ENCODE results near the gene ZNF653.

- TF ChIP-seq CTCF (conservative IDR thresholded peaks at IDR 0.05; ENCODE audit: low read length) (no peak), EZH2phosphoT487 (IDR thresholded peaks at IDR 0.05; ENCODE audit: borderline replicate concordance, low read depth, low read length) (no peak)
Observed at GRCh38 chr19:11475861-11476260, 29.8 kb downstream of the ZNF653 start.

Measured in OCI-LY7 (cell line).